Transverse colon (tissue), 3 donors: ENCODE results near the gene PIGA.

Experiments
- EP300 ChIP-seq: sonication (generic); formaldehyde crosslinking; IDR thresholded peaks from one replicate; pipeline ENCODE4 v1.6.1; 2017; ENCODE audit warnings: antibody characterized with exemption, low read depth
- POLR2A ChIP-seq: fragments of 450-650 bp; IDR thresholded peaks from one replicate; pipeline ENCODE4 v1.6.1; 2016; ENCODE audit warnings: antibody characterized with exemption, mild to moderate bottlenecking, moderate library complexity
- TF ChIP-seq, protein P1 (sequence below), 5 experiments: fragments of 200-600 bp in 3 of 5; fragments of 450-650 bp in 2 of 5; sonication (generic) in 3 of 5; IDR thresholded peaks; 1 replicate in 2 of 5; 2 replicates in 3 of 5; pipeline ENCODE4 v1.5.1; 2016 to 2017; ENCODE audit warnings: antibody characterized with exemption in 5 of 5, inconsistent platforms in 3 of 5, mild to moderate bottlenecking in 2 of 5, moderate library complexity in 1 of 5

DNA sequence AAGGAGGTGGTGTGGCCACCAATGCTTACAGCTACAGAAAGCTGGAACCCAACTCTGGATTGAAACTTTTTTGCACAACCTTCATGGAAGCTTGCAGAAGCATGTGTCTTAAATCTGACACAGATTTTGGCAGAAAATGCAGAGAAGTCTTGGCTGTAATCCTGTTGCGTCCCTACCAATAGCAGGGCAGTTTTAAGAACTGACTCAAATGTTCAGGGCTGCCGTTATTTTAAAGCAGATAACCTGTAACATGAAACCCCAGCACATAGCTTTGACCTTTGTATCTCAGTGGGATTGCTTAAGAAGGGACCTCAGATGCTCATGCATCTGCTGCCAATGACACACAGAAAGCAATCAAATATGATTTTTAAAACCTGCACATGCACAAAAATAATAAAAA, 49.0 kb upstream of the PIGA start, which contains the start of gene VEGFD:
- TF ChIP-seq, protein P1, sequence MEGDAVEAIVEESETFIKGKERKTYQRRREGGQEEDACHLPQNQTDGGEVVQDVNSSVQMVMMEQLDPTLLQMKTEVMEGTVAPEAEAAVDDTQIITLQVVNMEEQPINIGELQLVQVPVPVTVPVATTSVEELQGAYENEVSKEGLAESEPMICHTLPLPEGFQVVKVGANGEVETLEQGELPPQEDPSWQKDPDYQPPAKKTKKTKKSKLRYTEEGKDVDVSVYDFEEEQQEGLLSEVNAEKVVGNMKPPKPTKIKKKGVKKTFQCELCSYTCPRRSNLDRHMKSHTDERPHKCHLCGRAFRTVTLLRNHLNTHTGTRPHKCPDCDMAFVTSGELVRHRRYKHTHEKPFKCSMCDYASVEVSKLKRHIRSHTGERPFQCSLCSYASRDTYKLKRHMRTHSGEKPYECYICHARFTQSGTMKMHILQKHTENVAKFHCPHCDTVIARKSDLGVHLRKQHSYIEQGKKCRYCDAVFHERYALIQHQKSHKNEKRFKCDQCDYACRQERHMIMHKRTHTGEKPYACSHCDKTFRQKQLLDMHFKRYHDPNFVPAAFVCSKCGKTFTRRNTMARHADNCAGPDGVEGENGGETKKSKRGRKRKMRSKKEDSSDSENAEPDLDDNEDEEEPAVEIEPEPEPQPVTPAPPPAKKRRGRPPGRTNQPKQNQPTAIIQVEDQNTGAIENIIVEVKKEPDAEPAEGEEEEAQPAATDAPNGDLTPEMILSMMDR (IDR thresholded peaks at IDR 0.05): no peak
- no peak for TF ChIP-seq POLR2A
- no peak for TF ChIP-seq EP300
